Activated T-cell treated with anti-CD3 and anti-CD28 coated beads, Interleukin-2, amount 50 U/mL, for 72 hours (primary cell): ENCODE measurements around the gene PDZK1. TPM values are rescaled to one million over a fixed set of nuclear protein-coding genes. Genes with fewer than 3 reads are reported as not detected.
"Not testable (repeated sequence)": the region's sequence is repeated elsewhere in the genome, so short reads cannot be mapped to it uniquely, and the experiment has no call there.

Source experiments
- ATAC-seq, 2 donors: fragments of 150-1000 bp; cut with Tn5 transposase; replicated peaks in 1 of 2; 2 replicates each; pipeline ENCODE4 v1.10.0; 2021; ENCODE audit warnings: moderate library complexity in 2 of 2, mild to moderate bottlenecking in 1 of 2
- DNase-seq, 2 donors: peaks; one replicate each; pipeline ENCODE4 v3.0.0; 2021 to 2022; ENCODE audit warnings: mixed read lengths in 1 of 2
- H3K27ac Mint-ChIP-seq: one replicate; pipeline ENCODE4 v1.8.0; 2022; ENCODE audit warnings: mild to moderate bottlenecking, moderate library complexity, mixed read lengths
- H3K27me3 Mint-ChIP-seq: one replicate; pipeline ENCODE4 v1.8.0; 2022; ENCODE audit warnings: low read depth, mixed read lengths
- H3K36me3 Mint-ChIP-seq, 2 donors: one replicate each; pipeline ENCODE4 v1.8.0; 2022; ENCODE audit warnings: mixed read lengths in 2 of 2, mild to moderate bottlenecking in 1 of 2; ENCODE audit not compliant: insufficient read depth in 2 of 2
- H3K4me1 Mint-ChIP-seq: one replicate; pipeline ENCODE4 v1.8.0; 2022; ENCODE audit warnings: low read depth, mixed read lengths
- H3K4me3 Mint-ChIP-seq, 2 donors: one replicate each; pipeline ENCODE4 v1.8.0; 2022; ENCODE audit warnings: mild to moderate bottlenecking in 2 of 2, mixed read lengths in 2 of 2, moderate library complexity in 2 of 2
- H3K9me3 Mint-ChIP-seq, 2 donors: one replicate each; pipeline ENCODE4 v1.8.0; 2022; ENCODE audit warnings: mixed read lengths in 2 of 2
- total RNA-seq, 2 donors: library from RNA; stranded (reverse); gene quantifications; one replicate each; pipeline ENCODE4 v1.2.3, GENCODE V29; 2022

PDZK1 gene
- total RNA-seq: under 1 TPM; 0.39 to 0.41 TPM

- Mint-ChIP-seq H3K9me3 (no peaks in the 10 kb centered on the region), H3K4me3 (no peak within 1 kb of the TSS), H3K36me3 (no peaks in the 10 kb centered on the region), H3K4me1 (no peaks in the 10 kb centered on the region), H3K27ac (no peak within 1 kb of the TSS), H3K27me3 (no peaks in the 10 kb centered on the region)
- DNase-seq (no peak), ATAC-seq (no peak)
Measured at GRCh38 chr1:145707183-145707867, at the start of gene PDZK1. Gene PDZK1 (minus strand): TSS chr1:145707368. CDS start chr1:145688021, 19,347 bp downstream.

- peak overlapping the region; percentile 33 for H3K27ac Mint-ChIP-seq
Measured at GRCh38 chr1:145751491-145752037, 44.4 kb upstream of the PDZK1 start.

GRCh38 chr1:145750426-145750825 is 43.3 kb upstream of the PDZK1 start:
- no peak for ATAC-seq
- Mint-ChIP-seq H3K4me1 (no peaks in the 10 kb centered on the region), H3K4me3 (no peak overlapping the region), H3K36me3 (peaks cover 4 to 10% of the 10 kb centered on the region in 2 donors), H3K9me3 (no peaks in the 10 kb centered on the region), H3K27me3 (no peaks in the 10 kb centered on the region), H3K27ac (no peak overlapping the region)
- no peak for DNase-seq

More at GRCh38 chr1:145751491-145752037, 44.4 kb upstream of the PDZK1 start:
- no peaks in the 10 kb centered on the region for H3K27me3 Mint-ChIP-seq
- no peak overlapping the region for H3K4me3 Mint-ChIP-seq
- peaks cover 4 to 10% of the 10 kb centered on the region in 2 donors for H3K36me3 Mint-ChIP-seq
- DNase-seq (no peak), ATAC-seq (no peak)
- no peaks in the 10 kb centered on the region for H3K9me3 Mint-ChIP-seq
- no peaks in the 10 kb centered on the region for H3K4me1 Mint-ChIP-seq

GRCh38 chr1:145747398-145748247 is 40.5 kb upstream of the PDZK1 start:
- no peaks in the 10 kb centered on the region for H3K4me1 Mint-ChIP-seq
- peaks cover 4 to 19% of the 10 kb centered on the region in 2 donors for H3K36me3 Mint-ChIP-seq
- H3K27me3 Mint-ChIP-seq: no peaks in the 10 kb centered on the region
- DNase-seq: no peak
- ATAC-seq: no peak
- H3K9me3 Mint-ChIP-seq: no peaks in the 10 kb centered on the region
- H3K4me3 Mint-ChIP-seq: no peak overlapping the region
- H3K27ac Mint-ChIP-seq: no peak overlapping the region

GRCh38 chr1:145740269-145740668 is 33.1 kb upstream of the PDZK1 start:
- H3K36me3 Mint-ChIP-seq: peaks cover 0 to 9% of the 10 kb centered on the region in 2 donors
- no peak overlapping the region for H3K4me3 Mint-ChIP-seq
- no peaks in the 10 kb centered on the region for H3K4me1 Mint-ChIP-seq
- no peak overlapping the region for H3K27ac Mint-ChIP-seq
- no peaks in the 10 kb centered on the region for H3K27me3 Mint-ChIP-seq
- H3K9me3 Mint-ChIP-seq: no peaks in the 10 kb centered on the region
- ATAC-seq: no peak
- DNase-seq: no peak

GRCh38 chr1:145736191-145736590 is 29.0 kb upstream of the PDZK1 start:
- Mint-ChIP-seq H3K4me1 (no peaks in the 10 kb centered on the region), H3K4me3 (no peak overlapping the region), H3K27ac (no peak overlapping the region), H3K9me3 (no peaks in the 10 kb centered on the region), H3K27me3 (no peaks in the 10 kb centered on the region), H3K36me3 (no peaks in the 10 kb centered on the region)
- DNase-seq (no peak), ATAC-seq (no peak)

GRCh38 chr1:145730900-145731299 is 23.7 kb upstream of the PDZK1 start:
- no peaks in the 10 kb centered on the region for H3K9me3 Mint-ChIP-seq
- no peaks in the 10 kb centered on the region for H3K4me1 Mint-ChIP-seq
- ATAC-seq: no peak
- H3K27me3 Mint-ChIP-seq: no peaks in the 10 kb centered on the region
- no peaks in the 10 kb centered on the region for H3K36me3 Mint-ChIP-seq
- H3K27ac Mint-ChIP-seq: no peak overlapping the region
- no peak for DNase-seq
- H3K4me3 Mint-ChIP-seq: no peak overlapping the region

- H3K27me3 Mint-ChIP-seq: no peaks in the 10 kb centered on the region
- no peaks in the 10 kb centered on the region for H3K36me3 Mint-ChIP-seq
- no peaks in the 10 kb centered on the region for H3K4me1 Mint-ChIP-seq
- no peak for DNase-seq
- no peak for ATAC-seq
- H3K9me3 Mint-ChIP-seq: no peaks in the 10 kb centered on the region
- H3K4me3 Mint-ChIP-seq: no peak overlapping the region
- H3K27ac Mint-ChIP-seq: no peak overlapping the region
Measured at GRCh38 chr1:145730467-145730866, 23.3 kb upstream of the PDZK1 start.

GRCh38 chr1:145729666-145730436 is 22.7 kb upstream of the PDZK1 start:
- no peaks in the 10 kb centered on the region for H3K4me1 Mint-ChIP-seq
- no peaks in the 10 kb centered on the region for H3K9me3 Mint-ChIP-seq
- H3K36me3 Mint-ChIP-seq: no peaks in the 10 kb centered on the region
- DNase-seq (no peak), ATAC-seq (no peak)
- peak overlapping the region; percentile 77 for H3K27ac Mint-ChIP-seq
- no peaks in the 10 kb centered on the region for H3K27me3 Mint-ChIP-seq
- H3K4me3 Mint-ChIP-seq: no peak overlapping the region

GRCh38 chr1:145729196-145729595 is 22.0 kb upstream of the PDZK1 start:
- Mint-ChIP-seq H3K9me3 (no peaks in the 10 kb centered on the region), H3K27me3 (no peaks in the 10 kb centered on the region), H3K27ac (no peak overlapping the region), H3K36me3 (no peaks in the 10 kb centered on the region), H3K4me3 (no peak overlapping the region), H3K4me1 (no peaks in the 10 kb centered on the region)
- no peak for ATAC-seq
- DNase-seq: no peak

- not testable (repeated sequence) for ATAC-seq, DNase-seq
Measured at GRCh38 chr1:145726193-145726592, 19.0 kb upstream of the PDZK1 start.

GRCh38 chr1:145720878-145721671 is 13.9 kb upstream of the PDZK1 start:
- Mint-ChIP-seq H3K4me1 (peaks cover 34% of the 10 kb centered on the region), H3K4me3 (peak overlapping the region; percentile 56 to 77), H3K36me3 (no peaks in the 10 kb centered on the region), H3K27me3 (peaks cover 35% of the 10 kb centered on the region), H3K9me3 (no peaks in the 10 kb centered on the region), H3K27ac (no peak overlapping the region)
- DNase-seq (peak; percentile 73 to 80), ATAC-seq (peak; percentile 80 to 91)

More at GRCh38 chr1:145726193-145726592, 19.0 kb upstream of the PDZK1 start:
- not testable (repeated sequence) for H3K9me3 Mint-ChIP-seq, H3K36me3 Mint-ChIP-seq, H3K27ac Mint-ChIP-seq, H3K4me3 Mint-ChIP-seq
- peaks cover 13% of the 10 kb centered on the region for H3K4me1 Mint-ChIP-seq
- H3K27me3 Mint-ChIP-seq: peaks cover 19% of the 10 kb centered on the region
